ENCODE data around the gene SEPTIN3. TPM values are rescaled to one million over a fixed set of nuclear protein-coding genes. Genes with fewer than 3 reads are reported as not detected.

Gene SEPTIN3
- total RNA-seq, 1 donor from 2014 or later = 0.36 TPM

DNA sequence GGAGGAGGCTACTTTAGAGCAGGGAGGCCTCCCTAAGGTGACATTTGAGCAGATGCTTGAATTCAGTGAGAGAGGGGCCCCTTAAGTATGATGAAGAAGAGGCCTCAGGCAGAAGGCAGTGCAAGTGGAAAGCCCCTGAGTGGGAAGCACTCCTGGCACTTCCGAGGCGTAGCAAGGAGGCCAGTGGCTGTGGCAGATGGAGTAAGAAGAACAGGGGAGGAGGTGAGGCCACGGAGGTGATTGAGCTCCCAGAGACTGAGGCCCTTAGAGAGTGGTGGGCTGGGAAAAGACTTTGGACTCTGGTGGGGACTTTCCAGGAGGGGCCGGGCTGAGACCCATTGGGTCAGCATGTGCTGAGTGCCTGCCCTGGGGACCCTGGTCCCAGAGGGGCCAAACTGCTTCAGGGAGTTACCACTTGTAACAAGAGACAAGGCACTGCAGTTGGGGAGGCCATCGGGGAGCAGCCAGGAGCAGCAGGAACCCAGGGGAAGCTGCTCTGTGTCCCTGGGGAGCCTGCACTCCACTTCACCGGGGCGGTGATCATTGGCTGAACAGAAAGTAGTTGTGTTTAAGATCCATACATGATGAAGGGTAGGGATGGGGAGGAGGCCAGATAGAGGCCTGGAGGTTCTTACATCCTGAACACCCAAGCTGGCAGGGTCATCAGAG is 19.8 kb upstream of the SEPTIN3 start:
- DNase-seq (ENCODE audit: low spot score) = no peak
- TF ChIP-seq, protein P1, sequence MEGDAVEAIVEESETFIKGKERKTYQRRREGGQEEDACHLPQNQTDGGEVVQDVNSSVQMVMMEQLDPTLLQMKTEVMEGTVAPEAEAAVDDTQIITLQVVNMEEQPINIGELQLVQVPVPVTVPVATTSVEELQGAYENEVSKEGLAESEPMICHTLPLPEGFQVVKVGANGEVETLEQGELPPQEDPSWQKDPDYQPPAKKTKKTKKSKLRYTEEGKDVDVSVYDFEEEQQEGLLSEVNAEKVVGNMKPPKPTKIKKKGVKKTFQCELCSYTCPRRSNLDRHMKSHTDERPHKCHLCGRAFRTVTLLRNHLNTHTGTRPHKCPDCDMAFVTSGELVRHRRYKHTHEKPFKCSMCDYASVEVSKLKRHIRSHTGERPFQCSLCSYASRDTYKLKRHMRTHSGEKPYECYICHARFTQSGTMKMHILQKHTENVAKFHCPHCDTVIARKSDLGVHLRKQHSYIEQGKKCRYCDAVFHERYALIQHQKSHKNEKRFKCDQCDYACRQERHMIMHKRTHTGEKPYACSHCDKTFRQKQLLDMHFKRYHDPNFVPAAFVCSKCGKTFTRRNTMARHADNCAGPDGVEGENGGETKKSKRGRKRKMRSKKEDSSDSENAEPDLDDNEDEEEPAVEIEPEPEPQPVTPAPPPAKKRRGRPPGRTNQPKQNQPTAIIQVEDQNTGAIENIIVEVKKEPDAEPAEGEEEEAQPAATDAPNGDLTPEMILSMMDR (IDR thresholded peaks at IDR 0.05; ENCODE audit: unreplicated experiment) = no peak
- H3K4me3 Mint-ChIP-seq (ENCODE audit: unreplicated experiment) = no peak overlapping the region
- peaks cover 4% of the 10 kb centered on the region for H3K4me1 Mint-ChIP-seq (ENCODE audit: unreplicated experiment)
- no peaks in the 10 kb centered on the region for H3K36me3 Mint-ChIP-seq (ENCODE audit: low read depth, unreplicated experiment)
- H3K9me3 Mint-ChIP-seq (ENCODE audit: unreplicated experiment) = no peaks in the 10 kb centered on the region
- H3K27me3 Mint-ChIP-seq (ENCODE audit: unreplicated experiment) = peaks cover 6% of the 10 kb centered on the region
- no peak overlapping the region for H3K27ac Mint-ChIP-seq (ENCODE audit: unreplicated experiment)

DNA sequence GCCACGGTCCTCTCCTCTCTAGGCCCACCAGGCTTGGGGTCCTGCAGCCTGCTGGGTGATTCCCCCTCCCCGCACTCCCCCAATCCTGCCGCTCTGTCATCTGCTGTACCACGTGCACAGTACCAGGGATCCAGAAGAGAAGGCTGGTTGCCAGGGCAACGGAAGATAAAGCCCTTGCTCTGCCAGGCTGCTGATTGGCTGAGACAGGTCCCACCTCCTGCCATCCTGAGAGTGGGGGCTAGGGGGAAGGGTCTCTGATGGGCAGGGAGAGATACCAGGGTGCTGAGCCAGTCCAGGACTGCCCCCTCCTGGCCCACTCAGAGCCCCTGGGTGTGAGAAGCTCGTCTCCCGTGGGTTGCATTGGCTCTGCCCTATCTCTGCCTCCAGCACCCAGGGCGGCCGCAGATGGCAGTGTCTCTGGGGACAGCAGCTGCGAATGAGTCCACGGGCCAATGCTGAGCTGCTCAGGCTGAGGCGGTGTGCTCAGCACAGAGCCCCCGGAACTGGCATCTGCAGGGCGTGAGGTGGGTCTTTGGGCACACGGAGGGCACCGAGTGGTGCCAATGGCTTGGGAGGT is 17.3 kb upstream of the SEPTIN3 start, which contains the start of gene SMIM45:
SMIM45 (plus strand) TSS at position 253 of the 577 bp plus-strand sequence.
- Mint-ChIP-seq H3K4me3 (ENCODE audit: unreplicated experiment) (no peak within 1 kb of the TSS), H3K27ac (ENCODE audit: unreplicated experiment) (no peak within 1 kb of the TSS), H3K36me3 (ENCODE audit: low read depth, unreplicated experiment) (no peaks in the 10 kb centered on the region), H3K27me3 (ENCODE audit: unreplicated experiment) (peaks cover 6% of the 10 kb centered on the region), H3K9me3 (ENCODE audit: unreplicated experiment) (no peaks in the 10 kb centered on the region), H3K4me1 (ENCODE audit: unreplicated experiment) (no peaks in the 10 kb centered on the region)
- DNase-seq (ENCODE audit: low spot score) = no peak
- TF ChIP-seq, protein P1 (IDR thresholded peaks at IDR 0.05; ENCODE audit: unreplicated experiment) = no peak

DNA sequence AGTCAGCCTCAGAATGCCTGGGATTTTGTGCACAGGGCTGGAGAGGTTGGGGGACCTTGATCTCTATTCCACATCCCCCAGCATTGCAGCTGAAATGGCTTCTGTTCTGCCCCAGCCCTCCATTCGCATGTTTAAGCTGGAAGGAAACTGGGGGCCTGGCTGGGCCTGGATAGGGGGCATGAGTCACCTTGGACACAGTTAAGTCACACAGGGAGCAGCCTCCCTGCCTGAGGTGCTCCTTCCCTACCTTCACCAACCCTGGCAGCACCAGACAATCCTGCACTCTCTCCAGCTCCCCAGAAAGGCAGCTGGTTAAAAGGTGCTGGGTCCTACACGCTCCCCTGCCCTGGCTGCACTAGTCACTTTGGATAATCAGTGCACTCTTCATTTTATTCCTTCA is 16.5 kb upstream of the SEPTIN3 start:
- Mint-ChIP-seq H3K36me3 (ENCODE audit: low read depth, unreplicated experiment) (no peaks in the 10 kb centered on the region), H3K9me3 (ENCODE audit: unreplicated experiment) (no peaks in the 10 kb centered on the region), H3K4me1 (ENCODE audit: unreplicated experiment) (no peaks in the 10 kb centered on the region), H3K27ac (ENCODE audit: unreplicated experiment) (no peak overlapping the region), H3K4me3 (ENCODE audit: unreplicated experiment) (no peak overlapping the region), H3K27me3 (ENCODE audit: unreplicated experiment) (peaks cover 6% of the 10 kb centered on the region)
- TF ChIP-seq, protein P1 (IDR thresholded peaks at IDR 0.05; ENCODE audit: unreplicated experiment) = no peak
- no peak for DNase-seq (ENCODE audit: low spot score)

DNA sequence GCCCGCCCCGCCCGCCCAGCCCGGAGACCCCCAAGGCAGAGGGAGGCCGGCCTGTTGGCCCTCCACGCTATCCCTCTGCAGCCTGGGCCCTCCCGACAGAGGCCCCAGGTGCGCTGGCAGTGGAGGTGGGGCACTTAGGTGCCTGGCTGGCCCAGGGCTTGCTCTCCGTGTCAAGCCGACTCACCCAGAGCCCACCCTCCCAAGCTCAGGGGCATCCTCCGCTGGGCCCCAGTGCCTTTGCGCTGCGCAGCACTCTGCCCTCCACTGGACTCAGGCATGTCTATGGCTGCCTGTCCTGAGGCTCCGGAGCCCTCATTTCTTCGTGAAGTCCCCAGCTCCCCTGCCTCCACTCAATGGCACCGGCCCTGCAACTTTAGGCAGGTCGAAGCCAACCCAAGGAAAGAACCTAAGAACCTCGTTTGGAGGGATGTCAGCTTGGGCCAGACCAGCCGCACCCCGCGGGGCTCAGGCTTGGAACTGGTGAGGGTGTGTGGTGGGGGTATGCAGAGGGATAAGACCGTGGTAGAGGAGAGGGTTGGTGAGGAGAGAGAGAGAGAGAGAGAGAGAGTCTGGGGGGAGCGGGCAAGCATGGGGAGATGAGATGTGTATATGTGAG is 11.2 kb upstream of the SEPTIN3 start:
- Mint-ChIP-seq H3K4me1 (ENCODE audit: unreplicated experiment) (no peaks in the 10 kb centered on the region), H3K27ac (ENCODE audit: unreplicated experiment) (no peak overlapping the region), H3K27me3 (ENCODE audit: unreplicated experiment) (peaks cover 3% of the 10 kb centered on the region), H3K9me3 (ENCODE audit: unreplicated experiment) (no peaks in the 10 kb centered on the region), H3K4me3 (ENCODE audit: unreplicated experiment) (no peak overlapping the region), H3K36me3 (ENCODE audit: low read depth, unreplicated experiment) (no peaks in the 10 kb centered on the region)
- no peak for DNase-seq (ENCODE audit: low spot score)
- TF ChIP-seq, protein P1 (IDR thresholded peaks at IDR 0.05; ENCODE audit: unreplicated experiment) = peak; percentile 63

Measured in endothelial cell (in vitro differentiated cells).